Putamen (tissue), 1 donor: ENCODE measurements around the gene TRAPPC3L.
A peak's percentile ranks its signal among the peaks of the same experiment; 100 is the strongest.

ENCODE experiments used
- DNase-seq: peaks from one replicate; pipeline ENCODE4 v3.0.0-alpha.2; 2016; ENCODE audit warnings: low spot score

Gene TRAPPC3L

GRCh38 chr6:116557893-116558292, 12.4 kb upstream of the TRAPPC3L start:
- DNase-seq, result no peak

DNA sequence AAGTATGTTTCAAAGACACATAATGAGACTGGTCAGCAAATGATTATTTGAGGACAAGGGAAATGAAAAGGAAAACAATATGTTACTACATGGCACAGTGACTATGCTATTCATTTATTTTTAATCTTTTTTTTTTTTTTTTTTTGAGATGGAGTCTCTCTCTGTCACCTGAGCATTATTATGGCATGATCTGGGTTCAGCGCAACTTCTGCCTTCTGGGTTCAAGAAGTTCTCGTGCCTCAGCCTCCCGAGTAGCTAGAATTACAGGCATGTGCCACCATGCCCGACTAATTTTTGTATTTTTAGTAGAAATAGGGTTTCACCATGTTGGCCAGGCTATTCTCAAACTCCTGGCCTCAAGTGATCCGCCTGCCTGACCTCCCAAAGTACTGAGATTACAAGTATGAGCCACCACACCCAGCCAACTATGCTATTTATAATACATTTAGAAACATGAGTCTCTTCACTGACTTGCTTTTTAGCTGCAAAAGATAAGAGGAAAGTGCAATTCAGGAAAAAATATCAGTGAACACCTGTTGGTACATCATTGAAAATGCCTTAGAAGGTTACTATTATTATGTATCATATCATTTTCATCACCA, 11.4 kb upstream of the TRAPPC3L start:
- no peak for DNase-seq

- no peak for DNase-seq
These were observed 10.6 kb upstream of the TRAPPC3L start for GRCh38 chr6:116556065-116556464.

DNA sequence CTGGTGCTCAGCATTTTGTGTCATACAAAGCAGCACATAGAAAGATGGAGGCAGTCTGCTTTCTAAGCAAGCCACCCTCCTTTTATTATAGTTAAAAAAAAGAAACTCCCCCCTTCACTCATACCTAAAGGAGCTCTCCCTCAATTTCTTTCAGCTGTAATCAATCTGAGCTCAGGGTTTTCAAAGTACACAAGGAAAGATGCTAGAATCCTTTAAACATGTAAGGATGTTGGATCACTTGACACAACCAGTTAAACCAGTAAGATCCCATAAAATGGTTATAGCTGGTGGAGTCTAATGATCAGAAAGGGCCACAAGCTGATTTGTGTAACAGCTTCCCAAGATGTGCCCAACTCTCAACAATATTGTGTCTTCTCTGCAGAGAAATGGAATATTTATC, 8.0 kb upstream of the TRAPPC3L start, which contains the start of gene CALHM4:
TSS of gene CALHM4 (plus strand) at position 301 of the 400 bp plus-strand sequence. CDS start at position 344, 43 bp downstream.
- DNase-seq, result no peak

- DNase-seq, result no peak
These were observed 5.3 kb upstream of the TRAPPC3L start for GRCh38 chr6:116550796-116551195.

GRCh38 chr6:116547358-116547757, 1.9 kb upstream of the TRAPPC3L start:
- DNase-seq, result no peak

DNA sequence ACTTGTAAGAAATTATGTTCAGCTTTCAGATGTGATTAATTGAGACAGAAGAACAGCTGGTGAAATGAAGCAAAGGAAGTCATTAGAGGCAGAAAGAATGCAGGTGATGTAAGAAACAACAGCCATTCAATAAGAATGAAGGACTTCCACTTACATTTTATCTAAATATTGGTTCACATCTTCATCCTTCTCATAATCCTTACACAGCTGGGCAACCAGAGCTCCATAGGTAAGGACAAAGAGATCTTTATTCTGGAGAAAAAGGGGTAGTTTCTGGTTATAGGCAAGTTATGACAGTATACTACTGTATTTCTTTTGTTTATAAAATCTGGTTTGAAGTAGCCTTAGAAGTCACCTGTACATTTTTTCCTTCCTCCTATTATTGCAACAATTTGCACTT, 2.3 kb downstream of the TRAPPC3L start:
- DNase-seq, result no peak

GRCh38 chr6:116542426-116542825, 3.1 kb downstream of the TRAPPC3L start:
- no peak for DNase-seq

GRCh38 chr6:116536216-116536621, 9.3 kb downstream of the TRAPPC3L start:
- DNase-seq, result peak; percentile 26

- no peak for DNase-seq
These were observed 10.4 kb downstream of the TRAPPC3L start for GRCh38 chr6:116535109-116535508.

DNA sequence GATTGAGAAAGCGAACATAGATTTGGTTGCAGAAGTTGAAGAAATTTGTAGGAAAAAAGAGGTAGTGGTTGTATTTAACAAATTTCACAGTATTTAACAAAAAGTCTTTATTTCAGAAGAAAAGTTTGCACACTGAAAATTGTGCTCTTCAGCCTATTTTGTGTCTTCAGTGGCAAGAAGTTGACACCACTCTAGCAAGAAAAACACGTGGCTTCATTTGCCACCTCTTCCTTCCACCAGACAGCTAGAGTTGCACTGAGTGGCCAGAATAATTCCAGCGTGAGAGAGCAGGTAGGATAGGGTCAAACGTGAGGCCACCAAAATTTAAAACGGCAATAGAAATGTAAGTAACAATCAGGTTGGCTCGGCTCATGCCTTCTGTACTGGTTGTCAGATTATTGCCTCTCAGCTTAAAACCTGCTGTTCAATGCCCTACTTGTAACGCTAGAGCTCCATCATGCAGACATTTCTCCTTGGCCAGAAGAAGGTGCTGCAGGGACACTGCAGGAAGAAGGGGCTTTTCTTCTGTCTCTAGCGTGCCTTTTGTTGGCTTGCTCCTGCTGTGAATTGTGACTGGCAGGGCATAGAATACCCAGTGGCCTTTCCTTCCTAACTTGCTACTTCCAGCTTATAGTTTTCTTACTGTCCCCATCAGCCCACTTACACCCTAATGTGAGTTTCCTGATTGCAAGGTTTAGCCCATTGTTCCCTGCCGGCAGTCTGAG, 12.1 kb downstream of the TRAPPC3L start:
- no peak for DNase-seq

DNA sequence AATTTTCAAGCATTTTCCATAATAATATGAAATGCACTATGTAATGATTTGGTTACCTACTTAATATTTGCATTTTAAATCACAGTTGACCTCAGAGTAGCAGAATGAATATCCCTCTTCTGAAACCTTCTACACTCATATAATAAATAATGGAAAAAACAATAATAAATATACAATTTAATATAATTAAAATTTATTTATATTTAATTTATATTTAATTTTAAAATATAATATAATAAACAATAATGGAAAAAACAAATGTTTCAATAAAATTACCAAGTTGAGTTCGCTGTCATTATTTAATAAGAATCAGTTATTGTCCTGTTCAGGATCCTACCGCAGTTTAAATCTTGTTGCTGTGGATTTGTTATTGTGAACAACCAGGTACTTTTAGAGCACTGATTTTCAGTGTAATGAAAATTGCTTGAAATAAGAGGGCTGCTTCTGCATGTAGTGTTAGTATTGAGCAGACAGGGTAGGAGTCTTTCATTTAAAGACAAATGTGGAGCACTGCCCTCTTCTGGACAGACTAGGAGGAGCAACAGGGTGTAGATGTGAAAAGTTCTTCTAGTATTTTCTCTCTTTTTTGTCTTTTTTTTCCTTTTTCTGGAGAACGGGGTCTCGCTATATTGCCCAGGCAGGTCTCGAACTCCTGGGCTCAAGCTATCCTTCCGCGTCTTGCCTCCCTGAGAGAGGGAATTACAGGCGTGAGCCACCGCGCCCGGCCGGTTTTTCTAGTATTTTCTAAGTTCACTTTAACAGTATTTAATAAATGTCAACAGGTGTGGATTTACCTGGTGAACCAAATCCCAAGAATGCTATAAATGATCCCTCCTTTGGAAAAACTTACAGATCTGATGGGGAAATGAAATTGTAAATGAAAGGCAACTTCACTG, 13.6 kb downstream of the TRAPPC3L start:
- peak; percentile 49 for DNase-seq

DNA sequence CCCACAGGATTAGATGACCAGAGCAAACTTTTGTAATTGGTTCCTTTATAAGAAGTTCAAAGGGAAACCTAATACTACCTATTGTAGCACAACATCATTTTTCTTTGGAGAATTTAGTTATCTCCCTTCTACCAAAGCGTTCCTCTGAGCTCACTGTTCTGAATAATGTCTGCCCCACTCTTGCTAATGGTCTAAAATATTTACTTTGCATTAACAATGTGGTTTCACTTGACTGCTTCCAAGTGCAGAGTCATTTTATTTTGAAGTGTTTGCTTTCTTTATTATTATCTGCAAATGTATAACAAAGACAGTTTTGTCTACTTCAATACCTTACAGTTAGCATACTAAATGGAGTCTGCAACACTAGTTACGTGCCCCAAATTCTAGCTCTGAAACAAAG, 15.0 kb downstream of the TRAPPC3L start:
- no peak for DNase-seq

DNA sequence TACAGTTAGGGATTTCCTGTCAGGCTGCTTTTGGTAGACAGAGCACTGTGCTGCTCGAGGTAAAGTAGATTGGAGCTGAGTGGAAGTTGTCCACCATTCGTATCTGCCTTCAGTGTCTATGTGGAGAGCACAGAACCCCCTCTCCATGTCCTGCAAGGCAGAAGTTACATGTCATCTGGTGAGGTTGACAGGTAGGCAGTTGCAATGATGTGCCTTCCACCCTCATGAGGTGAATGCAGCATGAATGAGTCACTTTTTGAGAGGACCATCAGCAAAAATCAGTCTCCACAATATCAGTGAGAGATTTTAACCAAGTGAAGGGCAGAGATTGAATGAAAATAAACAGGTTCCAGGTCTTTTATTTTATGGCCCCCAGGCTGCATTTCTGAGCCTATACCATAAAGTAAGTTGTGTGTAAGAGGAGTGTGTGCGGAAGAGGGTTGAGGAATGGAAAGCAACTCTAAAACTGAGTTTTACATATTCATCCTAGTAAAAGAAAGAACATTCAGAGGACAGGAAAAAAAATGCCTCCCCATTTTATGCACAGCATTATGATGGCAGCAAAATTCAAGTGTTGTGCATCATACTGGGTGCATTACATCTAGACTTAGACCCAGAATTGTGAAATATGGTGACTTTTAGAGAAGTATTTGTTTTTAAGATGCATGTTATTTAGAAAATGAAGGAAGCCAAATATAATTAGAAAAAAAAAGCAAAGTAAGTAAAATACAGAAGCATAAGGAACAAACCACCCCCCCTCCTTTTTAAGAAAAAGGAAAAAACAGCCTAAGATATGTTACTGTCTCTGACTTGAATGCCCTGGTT, 15.8 kb downstream of the TRAPPC3L start:
- no peak for DNase-seq

DNA sequence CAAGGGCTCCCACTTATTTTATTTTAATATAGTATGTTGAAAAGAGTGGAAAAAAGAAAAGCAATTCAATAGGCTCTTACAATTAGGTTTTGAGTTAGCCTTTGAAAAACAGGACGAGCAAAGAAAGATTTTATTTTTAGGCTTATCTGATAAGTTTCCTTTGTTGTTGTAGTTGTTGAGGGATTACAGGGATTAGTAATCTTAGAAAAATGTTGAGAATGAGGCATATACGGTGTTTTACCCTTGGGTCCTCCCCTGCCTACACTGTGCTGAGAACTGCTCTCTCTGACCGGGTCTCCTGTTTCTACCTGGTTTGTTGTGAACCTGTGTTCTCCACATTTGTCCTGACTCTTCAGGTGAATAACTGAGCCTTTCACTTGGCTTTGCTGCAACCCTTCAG, 16.7 kb downstream of the TRAPPC3L start:
- no peak for DNase-seq

GRCh38 chr6:116528133-116528532, 17.4 kb downstream of the TRAPPC3L start:
- no peak for DNase-seq

DNA sequence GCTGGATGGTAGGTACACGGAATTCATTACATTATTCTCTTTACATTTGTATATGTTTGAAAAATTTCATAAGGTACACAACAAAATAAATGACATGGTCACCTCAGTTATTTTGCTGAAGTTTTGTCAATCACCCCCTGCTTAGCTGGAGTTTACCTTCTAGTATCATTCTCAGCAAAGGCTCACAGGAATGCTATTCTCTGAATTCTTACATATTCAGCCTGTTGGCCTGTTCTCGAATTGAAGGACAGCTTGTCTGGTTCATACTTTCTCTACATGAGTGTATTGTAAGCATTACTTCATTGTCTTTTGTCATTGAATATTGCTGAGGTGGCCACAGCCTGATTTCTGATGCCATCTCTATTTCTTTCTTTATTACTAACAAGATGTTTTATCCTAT, 21.2 kb downstream of the TRAPPC3L start:
- DNase-seq, result no peak

DNA sequence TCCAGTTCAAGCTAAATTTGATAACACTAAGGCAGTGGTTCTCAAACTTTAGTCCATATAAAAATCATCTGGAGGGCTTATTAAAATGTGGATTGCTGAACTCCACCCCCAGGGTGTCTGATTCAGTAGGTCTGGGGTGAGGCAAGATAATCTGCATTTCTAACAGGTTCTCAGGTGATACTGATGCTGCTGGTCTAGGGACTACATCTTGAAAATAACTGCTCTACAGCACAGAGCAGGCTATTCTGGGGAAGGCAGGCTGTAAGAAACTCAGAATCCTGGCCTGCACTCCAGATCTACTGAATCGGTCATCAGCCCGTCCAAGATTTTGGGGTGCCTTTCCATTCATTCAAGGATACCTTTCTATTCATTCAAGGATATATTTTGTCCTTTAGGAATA, 22.6 kb downstream of the TRAPPC3L start:
- no peak for DNase-seq

GRCh38 chr6:116518621-116519368, 26.7 kb downstream of the TRAPPC3L start:
- no peak for DNase-seq

GRCh38 chr6:116515141-116515540, 30.3 kb downstream of the TRAPPC3L start:
- no peak for DNase-seq

DNA sequence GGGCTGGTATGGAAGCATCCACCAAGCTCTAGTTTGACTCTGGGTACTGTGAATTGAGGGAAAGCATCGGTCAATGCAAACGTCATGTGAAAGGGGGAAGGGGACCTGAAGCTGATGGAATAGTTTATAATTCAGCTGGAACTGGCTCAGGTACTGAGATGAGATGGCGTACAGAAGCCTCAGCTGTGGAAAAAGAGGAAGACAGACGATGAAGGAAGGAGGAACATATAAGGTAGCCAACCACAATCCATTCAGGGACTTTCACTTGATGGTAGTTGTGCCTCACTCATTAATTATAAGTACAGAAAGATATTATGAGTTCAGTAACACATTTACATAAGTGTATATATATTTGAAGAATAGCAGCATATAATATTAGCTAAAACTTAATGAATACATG, 31.4 kb downstream of the TRAPPC3L start:
- DNase-seq, result no peak
